ENCODE measurements around the gene CCDC27.
A peak's percentile ranks its signal among the peaks of the same experiment; 100 is the strongest.
"Not testable (repeated sequence)": the region's sequence is repeated elsewhere in the genome, so short reads cannot be mapped to it uniquely, and the experiment has no call there.

CCDC27 gene

DNA sequence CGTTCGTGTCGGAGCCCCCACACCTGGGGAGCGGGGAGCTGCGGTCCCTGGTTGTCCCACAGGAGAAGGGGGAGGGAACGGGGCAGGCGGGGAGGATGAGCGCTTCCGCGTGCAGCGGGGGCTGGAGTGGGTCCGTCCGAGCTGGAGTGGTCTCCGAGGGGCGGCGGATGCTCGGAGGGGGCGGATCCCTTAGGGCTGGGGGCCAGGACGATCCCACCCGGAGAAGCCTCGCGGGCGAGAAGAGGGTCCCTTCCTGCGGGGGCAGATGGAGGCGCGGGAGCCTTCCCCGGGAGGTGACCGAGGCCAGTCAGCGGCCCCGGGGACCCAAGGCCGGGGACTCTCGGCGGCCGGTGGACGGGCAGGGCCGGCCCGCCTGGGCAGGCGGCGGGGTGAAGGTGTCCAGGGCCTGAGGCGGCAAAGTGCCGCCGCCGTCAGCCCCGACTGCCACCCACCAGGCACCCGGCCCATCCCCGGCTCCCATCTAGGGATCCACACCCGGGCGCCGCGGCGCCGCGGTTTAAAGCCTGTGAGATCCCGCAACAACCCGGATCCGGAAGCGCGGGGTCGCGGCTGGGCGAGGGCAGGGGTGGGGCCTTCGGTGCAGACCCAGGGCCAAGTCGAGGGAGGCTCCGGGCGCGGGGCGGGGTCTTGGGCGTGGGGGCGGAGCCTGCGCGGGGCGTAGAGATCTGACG lies 5.3 kb upstream of the CCDC27 start:
- TF ChIP-seq, protein P1, sequence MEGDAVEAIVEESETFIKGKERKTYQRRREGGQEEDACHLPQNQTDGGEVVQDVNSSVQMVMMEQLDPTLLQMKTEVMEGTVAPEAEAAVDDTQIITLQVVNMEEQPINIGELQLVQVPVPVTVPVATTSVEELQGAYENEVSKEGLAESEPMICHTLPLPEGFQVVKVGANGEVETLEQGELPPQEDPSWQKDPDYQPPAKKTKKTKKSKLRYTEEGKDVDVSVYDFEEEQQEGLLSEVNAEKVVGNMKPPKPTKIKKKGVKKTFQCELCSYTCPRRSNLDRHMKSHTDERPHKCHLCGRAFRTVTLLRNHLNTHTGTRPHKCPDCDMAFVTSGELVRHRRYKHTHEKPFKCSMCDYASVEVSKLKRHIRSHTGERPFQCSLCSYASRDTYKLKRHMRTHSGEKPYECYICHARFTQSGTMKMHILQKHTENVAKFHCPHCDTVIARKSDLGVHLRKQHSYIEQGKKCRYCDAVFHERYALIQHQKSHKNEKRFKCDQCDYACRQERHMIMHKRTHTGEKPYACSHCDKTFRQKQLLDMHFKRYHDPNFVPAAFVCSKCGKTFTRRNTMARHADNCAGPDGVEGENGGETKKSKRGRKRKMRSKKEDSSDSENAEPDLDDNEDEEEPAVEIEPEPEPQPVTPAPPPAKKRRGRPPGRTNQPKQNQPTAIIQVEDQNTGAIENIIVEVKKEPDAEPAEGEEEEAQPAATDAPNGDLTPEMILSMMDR (IDR thresholded peaks at IDR 0.05; ENCODE audit: insufficient read depth, low read length, missing control alignments), result no peak
- CTCF ChIA-PET, result interaction anchor here (0.5 to 2.4 kb wide), 1 partner anchor 23 kb away, joined by 3 to 7 read pairs; no protein-coding TSS in a partner anchor
- no peak for DNase-seq (ENCODE audit: low read depth, low spot score)

DNA sequence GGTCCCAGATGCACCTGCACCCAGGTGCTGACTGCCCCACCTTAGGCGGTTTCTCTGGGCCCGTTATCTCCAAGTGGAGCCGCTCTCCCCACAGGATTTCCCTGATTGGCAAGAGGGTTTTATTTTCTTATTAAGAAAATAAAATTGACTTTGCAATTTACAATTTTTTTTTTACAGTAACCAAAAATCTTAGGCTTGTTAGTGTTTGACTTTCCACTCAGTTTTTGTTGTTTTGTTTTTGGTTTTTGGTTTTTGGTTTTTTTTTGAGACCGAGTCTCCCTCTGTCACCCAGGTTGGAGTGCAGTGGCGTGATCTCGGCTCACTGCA lies 4.8 kb upstream of the CCDC27 start:
- ChIA-PET CTCF (interaction anchor here (2.4 kb wide), 1 partner anchor 23 kb away, joined by 7 read pairs; no protein-coding TSS in a partner anchor), POLR2A (no interaction called here)
- TF ChIP-seq, protein P1 (IDR thresholded peaks at IDR 0.05; ENCODE audit: insufficient read depth, low read length, missing control alignments), result no peak
- H3K4me3 ChIP-seq (ENCODE audit: low read depth, low read length), result peak overlapping the region; percentile 58
- no peak for DNase-seq (ENCODE audit: low read depth, low spot score)

More for the DNA sequence above, 5.3 kb upstream of the CCDC27 start:
- H3K4me3 ChIP-seq (ENCODE audit: low read depth, low read length), result peak overlapping the region; percentile 58
- POLR2A ChIA-PET, result no interaction called here

DNA sequence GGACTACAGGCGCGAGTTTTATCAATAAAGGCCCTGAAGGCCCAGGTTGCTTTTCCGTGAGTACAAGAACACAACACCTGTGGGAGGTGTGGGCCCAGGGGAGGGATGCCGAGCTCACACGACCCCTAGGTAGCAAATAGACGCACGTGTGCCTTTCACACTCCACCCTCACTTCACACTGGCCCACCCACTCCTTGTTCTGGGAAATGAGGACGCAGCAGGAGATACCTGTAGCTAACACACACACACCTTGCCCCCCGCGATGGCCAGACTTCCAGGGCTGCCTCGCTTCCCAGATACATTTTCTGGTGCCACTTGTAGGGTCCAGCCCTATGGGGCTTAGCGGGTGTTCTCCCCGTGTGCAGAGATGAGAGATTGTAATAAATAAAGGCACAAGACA lies 4.3 kb upstream of the CCDC27 start:
- peak overlapping the region; percentile 58 for H3K4me3 ChIP-seq (ENCODE audit: low read depth, low read length)
- DNase-seq (ENCODE audit: low read depth, low spot score), result no peak
- ChIA-PET CTCF (interaction anchor here (2.4 kb wide), 1 partner anchor 23 kb away, joined by 7 read pairs; no protein-coding TSS in a partner anchor), POLR2A (no interaction called here)
- TF ChIP-seq, protein P1 (IDR thresholded peaks at IDR 0.05; ENCODE audit: insufficient read depth, low read length, missing control alignments), result no peak

DNA sequence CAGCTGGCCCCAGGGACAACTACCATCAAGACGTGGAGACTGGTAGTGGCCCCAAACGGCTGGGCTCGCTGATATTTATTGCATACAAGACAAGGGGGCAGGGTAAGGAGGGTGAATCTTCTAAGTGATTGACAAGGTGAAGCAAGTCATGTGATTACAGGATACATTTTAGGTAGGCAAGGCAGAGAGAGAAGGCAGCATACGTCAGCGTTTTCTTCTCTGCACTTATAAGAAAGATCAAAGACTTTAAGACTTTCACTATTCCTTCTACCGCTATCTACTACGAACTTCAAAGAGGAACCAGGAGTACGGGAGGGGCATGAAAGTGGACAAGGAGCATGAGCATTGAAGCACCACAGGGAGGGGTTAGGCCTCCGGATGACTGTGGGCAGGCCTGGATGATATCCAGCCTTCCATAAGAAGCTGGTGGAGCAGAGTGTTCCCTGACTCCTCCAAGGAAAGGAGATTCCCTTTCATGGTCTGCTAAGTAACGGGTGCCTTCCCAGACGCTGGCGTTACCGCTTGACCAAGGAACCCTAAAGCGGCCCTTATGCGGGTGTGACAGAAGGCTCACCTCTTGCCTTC lies 3.8 kb upstream of the CCDC27 start:
- H3K4me3 ChIP-seq (ENCODE audit: low read depth, low read length); DNase-seq (ENCODE audit: low read depth, low spot score); POLR2A ChIA-PET: not testable (repeated sequence)
- CTCF ChIA-PET, result interaction anchor here (2.4 kb wide), 1 partner anchor 24 kb away, joined by 7 read pairs; no protein-coding TSS in a partner anchor

DNA sequence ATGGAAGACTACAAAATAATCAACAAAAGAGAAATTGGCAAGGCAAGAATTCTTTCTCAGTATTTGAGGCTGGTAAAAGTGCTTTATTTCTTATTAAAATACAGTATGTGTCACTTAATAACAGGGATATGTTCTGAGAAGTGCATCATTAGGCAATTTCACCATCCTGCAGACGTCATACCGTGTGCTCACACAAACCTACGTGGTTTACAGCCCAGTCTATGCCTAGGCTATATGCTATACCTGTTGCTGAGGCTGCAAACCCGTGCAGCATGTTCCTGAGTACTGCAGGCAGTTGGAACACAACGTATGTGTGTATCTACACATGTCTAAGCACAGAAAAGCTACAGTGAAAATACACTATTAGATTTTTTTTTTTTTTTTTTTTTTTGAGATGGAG lies 2.7 kb upstream of the CCDC27 start:
- ChIA-PET CTCF (interaction anchor here (2.4 kb wide), 1 partner anchor 25 kb away, joined by 7 read pairs; no protein-coding TSS in a partner anchor), POLR2A (no interaction called here)
- no peak for DNase-seq (ENCODE audit: low read depth, low spot score)
- no peak overlapping the region for H3K4me3 ChIP-seq (ENCODE audit: low read depth, low read length)
- TF ChIP-seq, protein P1 (IDR thresholded peaks at IDR 0.05; ENCODE audit: insufficient read depth, low read length, missing control alignments), result no peak

DNA sequence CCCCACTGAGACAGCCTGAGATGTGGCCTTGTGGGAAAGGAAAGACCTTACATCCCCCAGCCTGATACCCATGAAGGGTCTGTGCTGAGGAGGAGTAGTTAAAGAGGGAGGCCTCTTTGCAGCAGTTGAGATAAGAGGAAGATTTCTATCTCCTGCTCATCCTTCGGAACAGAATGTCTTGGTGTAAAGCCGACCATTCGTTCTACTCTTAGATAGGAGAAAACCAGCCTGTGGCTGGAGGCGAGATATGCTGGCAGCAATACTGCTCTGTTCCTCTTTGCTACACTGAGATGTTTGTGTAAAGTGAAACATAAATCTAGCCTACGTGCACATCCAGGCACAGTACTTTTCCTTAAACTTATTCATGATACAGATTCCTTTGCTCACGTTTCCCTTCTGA lies 1.5 kb upstream of the CCDC27 start:
- CTCF ChIA-PET, result no interaction called here
- POLR2A ChIA-PET, result no interaction called here
- H3K4me3 ChIP-seq (ENCODE audit: low read depth, low read length), result no peak overlapping the region
- DNase-seq (ENCODE audit: low read depth, low spot score), result no peak
- TF ChIP-seq, protein P1 (IDR thresholded peaks at IDR 0.05; ENCODE audit: insufficient read depth, low read length, missing control alignments), result no peak

All from AG04449 (cell line).